IPS-18c (cell line): ENCODE results near the gene ADGRV1.

ENCODE experiments used
- H3K4me3 ChIP-seq: 2 replicates; pipeline ENCODE4 v1.7.0; 2013; ENCODE audit warnings: low read depth, mild to moderate bottlenecking, low read length, moderate library complexity; ENCODE audit not compliant: insufficient read depth
- H3K9me3 ChIP-seq: one replicate; pipeline ENCODE4 v1.6.1; 2013; ENCODE audit warnings: mild to moderate bottlenecking, low read length, moderate library complexity; ENCODE audit not compliant: control insufficient read depth, insufficient read depth

Gene ADGRV1

DNA sequence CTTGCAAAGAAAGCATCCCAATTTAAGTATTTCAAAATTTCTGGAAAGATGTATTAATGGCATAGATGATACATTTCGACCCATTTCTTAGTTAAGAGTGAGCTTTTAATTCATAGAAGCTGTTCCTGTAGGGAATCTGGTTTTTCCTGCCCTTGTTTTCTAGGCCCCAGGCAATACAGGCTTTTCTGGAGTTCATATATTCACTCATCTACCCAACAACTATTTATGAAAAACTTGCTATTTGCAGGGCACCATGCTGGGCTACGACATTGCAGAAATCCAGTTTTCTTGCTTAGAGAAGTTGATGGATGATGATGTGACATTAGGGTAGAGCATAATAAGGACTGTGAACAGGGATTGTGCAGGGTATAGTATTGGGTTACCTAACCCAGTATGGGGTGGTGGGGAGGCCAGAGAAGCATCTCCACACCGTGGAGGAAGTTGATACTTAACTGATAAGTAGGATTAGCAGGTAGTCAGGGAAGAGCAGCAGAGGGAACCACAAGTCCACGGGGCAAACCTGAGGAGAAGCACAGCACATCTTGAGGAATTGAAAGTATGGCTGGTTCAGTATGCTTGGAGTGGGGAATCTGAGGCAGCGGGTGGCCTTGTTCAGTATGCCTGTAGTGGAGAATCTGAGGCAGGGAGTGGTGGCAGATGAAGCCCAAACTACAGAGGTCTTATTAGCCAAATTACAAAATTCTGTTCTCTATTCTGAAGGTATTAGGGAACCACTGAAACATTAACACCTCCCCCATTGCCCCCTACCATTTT, 577.1 kb downstream of the ADGRV1 start:
- H3K9me3 ChIP-seq = no peaks in the 10 kb centered on the region
- H3K4me3 ChIP-seq = no peak overlapping the region

DNA sequence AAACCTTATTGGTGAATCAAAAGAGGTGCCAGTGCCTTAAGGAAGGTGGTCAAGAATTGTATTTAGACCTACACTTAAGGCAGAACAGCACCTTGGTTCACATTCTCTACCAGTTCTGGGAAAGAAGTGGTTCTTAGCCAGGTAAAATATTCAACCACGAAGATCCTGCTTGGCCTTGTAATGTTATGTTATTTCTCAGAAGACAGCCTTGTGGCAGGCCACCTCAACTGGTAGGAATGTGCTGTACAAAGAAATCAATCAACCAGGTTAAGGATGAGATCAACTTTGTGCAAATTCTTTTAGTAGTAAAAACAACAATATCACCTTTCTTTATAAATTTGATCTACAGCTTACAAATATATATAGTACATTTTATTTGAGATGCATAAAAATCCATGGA, 577.7 kb downstream of the ADGRV1 start:
- no peak overlapping the region for H3K4me3 ChIP-seq
- no peaks in the 10 kb centered on the region for H3K9me3 ChIP-seq

DNA sequence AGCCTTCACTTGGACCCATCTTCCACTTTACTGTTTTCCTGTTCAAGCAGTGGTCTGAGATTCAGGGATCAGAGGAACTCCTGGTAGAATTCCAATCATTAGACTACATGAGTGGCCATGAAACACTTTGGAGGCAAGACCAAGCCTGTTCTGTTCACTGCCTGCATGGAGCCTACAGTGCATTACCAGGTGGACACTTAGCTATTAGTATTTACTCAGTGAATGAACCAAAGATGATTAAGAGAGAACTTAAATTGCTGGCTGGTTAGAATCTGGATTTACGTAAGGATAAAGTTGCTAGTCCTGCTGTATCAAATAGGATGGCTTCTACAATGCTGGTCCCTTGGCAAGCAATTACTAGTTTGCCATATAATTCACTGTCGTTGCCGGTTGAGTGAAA, 579.0 kb downstream of the ADGRV1 start:
- H3K4me3 ChIP-seq = no peak overlapping the region
- no peaks in the 10 kb centered on the region for H3K9me3 ChIP-seq

DNA sequence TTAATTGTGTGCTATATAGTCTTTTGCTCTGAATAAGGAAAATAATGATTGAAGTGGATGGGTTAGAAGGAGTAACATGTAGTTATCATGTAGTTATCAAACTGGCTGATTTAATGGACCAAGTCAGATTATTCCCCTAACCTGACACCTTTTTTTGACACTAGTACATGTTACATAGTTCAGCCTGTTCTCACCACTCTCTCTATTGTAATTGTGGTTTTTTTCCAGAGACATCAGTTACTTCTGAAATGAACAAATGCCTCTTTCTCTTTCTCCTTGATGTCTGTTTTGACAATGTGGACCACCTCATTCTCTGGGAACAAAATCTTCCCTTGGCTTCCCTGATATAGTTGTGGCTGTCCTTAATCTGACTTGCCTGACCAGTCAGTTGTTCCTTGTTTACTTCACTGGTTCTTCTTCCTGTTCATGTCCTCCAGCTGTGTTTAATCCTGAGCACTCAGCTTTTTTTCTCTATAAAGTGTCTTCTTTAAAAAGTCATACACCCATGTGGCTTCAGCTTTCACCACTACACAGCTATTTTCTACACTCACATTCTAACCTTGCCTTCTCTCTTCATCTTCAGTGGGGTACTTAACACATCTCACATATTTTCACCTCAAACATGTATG, 581.1 kb downstream of the ADGRV1 start:
- Histone ChIP-seq H3K4me3 (no peak overlapping the region), H3K9me3 (no peaks in the 10 kb centered on the region)

DNA sequence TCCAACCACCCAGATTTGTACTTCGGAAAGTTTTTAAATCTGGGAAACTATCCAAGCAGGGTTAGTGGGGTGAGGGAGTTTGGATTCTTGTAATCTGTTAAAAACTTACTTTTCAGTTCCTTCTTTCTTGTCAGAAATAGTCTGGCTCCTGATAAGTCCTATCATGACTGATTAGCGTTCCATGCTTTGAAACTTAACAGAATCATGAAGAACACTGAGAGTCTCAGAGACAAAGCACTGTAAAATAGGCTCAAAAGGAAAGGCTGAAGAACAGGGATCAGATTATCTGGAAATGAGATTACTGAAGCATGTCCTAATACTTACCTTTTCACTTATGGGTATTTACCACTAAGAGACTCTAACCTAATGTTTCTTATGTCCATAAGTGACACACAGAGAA, 582.1 kb downstream of the ADGRV1 start:
- no peak overlapping the region for H3K4me3 ChIP-seq
- H3K9me3 ChIP-seq = no peaks in the 10 kb centered on the region

DNA sequence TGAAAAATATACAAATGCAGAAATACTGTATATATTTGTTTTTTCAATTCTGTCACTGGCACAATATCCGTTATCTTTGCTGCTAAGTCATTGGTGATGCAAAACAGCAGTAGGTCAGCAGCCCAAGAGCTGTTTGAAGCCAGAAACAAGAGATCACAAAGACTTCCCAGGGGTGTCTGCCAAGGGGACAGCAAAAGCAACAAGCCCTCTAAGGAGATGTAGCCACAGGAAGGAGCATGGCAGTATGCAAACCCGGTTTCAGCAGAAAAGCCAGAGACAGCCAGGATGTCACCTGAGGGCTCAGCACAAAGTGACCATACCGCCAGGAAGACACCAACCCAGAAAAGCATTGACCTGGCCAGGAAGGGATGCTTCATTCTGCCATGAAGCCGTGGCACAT, 583.0 kb downstream of the ADGRV1 start:
- H3K4me3 ChIP-seq = no peak overlapping the region

DNA sequence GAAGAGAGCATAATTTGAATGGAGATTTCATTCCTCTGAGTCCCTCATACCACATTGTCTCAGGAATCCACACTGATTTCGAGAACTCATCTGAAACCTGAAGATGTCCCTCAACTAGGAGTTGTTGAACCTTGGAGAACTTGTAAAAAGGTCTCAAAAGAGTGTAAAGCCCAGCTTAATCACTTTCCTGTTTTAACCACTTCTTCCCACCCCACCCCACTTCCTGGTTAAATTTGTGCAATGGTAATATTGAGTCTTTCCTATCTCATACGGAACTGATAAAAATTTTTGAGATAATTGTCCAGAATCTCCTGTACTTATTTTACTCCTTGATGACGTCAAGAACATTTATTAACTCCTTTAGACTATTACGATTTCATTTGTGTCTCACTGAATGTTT, 583.8 kb downstream of the ADGRV1 start:
- Histone ChIP-seq H3K9me3 (no peaks in the 10 kb centered on the region), H3K4me3 (no peak overlapping the region)

More for the DNA sequence above, 583.0 kb downstream of the ADGRV1 start:
- H3K9me3 ChIP-seq = no peaks in the 10 kb centered on the region

DNA sequence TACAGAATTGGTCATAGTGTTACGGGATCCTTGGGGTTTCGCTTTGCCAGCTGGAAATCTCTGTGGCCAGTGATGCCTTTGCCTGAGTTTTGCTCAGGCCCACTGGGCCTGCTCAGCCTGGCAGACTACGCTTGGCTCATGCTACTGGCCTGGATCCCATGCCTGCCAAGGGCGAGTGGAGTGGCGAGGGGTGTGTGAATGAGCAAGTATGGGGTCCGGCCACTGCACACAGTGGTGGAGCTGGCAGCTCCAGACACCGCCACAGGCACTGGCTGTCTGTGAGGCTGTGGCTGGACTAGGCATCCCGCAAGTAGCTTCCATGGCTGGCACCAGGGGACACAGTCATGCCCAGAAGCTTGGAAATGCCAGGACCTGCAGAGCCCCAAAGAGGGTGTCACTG, 584.2 kb downstream of the ADGRV1 start:
- H3K4me3 ChIP-seq = no peak overlapping the region
- no peaks in the 10 kb centered on the region for H3K9me3 ChIP-seq

DNA sequence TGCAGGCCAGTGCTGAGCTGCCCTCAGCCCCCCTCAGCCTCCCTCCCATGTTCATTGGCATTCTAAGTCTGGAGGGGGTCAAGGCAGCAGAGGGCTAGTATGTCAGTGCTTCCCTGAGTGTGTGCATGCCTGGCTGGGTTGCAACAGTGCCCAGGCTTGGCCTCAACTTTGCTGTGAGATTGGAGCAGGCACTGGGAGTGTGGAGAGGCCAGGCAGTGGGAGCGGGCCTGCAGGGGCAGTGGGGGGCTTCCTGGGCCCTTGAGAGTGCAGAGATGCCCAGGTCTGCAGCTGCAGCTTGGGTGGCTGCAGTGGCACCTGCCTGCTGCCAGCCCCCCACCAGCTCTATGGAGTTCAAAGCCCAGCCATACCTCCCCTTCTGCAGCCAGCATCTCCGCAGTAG, 585.2 kb downstream of the ADGRV1 start:
- no peak overlapping the region for H3K4me3 ChIP-seq
- peaks cover 3% of the 10 kb centered on the region for H3K9me3 ChIP-seq

DNA sequence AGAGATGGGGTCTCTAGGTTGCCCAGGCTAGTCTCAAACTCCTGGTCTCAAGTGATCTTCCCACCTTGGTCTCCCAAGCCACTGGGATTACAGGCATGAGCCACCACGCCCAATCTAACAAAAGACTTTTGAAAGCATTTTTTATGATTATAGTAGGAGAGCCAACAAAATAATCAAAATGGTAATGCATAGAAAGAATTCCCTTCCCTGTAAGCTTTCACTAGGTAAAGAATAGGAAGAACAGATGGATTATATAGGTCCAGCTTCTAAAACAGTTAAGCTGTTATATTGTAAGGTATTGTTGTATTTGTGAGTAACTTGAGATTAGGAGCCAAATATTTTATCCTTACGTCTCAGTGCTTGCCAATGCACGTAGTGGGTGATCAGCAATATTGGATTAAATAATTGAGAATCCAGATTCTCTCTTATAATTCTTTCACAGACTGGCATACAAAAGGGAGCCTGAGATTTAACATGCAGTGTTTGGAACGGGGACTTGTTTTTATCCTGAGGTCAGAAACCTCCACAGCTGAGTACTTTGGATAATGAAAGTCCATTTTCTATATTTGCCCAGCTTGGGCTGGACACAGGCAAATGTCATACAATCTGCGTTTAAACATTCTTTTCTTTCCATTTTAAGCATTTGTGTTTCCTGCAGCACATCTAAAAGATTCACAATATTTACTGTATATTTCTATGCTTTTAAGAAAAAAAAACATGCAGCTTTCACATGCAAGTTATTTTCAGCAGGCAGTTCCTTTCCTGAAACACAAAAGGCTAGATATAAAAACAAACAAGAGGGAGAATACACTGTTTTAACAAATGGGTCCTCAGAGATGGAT, 586.1 kb downstream of the ADGRV1 start:
- no peak overlapping the region for H3K4me3 ChIP-seq
- peaks cover 3% of the 10 kb centered on the region for H3K9me3 ChIP-seq

DNA sequence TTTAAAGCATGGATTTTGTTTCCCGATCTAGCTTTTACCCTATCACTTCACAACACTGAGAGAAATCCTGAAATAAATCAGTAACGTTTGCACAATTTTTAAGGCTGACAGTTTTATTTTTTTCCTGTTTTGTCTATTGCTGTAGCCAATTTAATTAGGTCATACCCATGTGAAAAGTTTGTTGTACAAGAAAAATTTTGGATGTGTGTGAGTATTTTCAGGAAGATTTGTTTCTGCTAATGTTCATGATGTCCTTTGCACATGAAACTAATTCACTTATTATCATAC, 586.7 kb downstream of the ADGRV1 start:
- no peak overlapping the region for H3K4me3 ChIP-seq
- peaks cover 3% of the 10 kb centered on the region for H3K9me3 ChIP-seq

DNA sequence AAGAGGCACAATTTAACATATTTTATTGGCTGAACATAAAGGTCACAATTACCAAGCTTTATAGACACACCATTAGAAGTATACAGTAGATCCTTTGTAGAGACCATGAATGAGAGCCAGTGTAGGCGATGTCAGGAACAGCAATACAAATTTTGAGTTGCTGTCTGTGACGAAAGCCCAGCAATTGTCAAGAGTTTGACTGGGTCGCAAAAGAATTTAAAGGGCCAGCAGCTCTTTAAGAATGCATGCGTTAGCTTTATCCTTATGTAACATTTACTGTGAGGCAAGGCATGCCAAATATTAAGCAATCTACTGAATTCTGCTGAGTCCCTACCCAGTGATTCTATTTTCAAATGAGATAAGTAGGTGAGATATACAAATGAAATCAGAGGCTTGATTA, 587.6 kb downstream of the ADGRV1 start:
- Histone ChIP-seq H3K9me3 (peaks cover 3% of the 10 kb centered on the region), H3K4me3 (no peak overlapping the region)

DNA sequence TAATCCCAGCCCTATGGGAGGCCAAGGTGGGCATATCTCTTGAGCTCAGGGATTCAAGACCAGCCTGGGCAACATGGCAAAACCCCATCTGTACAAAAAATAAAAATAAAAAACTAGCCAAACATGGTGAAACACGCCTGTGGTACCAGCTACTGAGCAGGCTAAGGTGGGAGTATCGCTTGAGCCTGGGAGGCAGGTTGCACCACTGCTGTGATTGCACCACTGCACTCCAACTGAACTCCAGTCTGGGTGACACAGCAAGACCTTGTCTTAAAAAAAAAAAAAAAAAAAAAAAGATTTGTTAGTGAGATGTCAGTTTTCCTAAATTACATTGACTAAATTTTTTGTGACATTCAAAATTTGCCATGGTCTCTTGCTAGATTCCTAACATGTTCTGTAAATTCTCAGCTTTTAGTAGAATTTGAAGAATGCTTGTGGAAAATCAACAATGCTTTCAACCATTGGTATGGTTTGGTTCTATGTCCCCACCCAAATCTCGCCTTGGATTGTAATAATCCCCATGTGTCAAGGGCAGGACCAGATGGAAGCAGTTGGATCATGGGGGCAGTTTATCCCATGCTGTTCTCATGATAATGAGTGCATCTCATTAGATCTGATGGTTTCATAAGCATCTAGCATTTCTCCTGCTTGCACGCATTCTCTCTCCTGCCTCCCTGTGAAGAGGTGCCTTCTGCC, 588.5 kb downstream of the ADGRV1 start:
- H3K4me3 ChIP-seq = no peak overlapping the region

DNA sequence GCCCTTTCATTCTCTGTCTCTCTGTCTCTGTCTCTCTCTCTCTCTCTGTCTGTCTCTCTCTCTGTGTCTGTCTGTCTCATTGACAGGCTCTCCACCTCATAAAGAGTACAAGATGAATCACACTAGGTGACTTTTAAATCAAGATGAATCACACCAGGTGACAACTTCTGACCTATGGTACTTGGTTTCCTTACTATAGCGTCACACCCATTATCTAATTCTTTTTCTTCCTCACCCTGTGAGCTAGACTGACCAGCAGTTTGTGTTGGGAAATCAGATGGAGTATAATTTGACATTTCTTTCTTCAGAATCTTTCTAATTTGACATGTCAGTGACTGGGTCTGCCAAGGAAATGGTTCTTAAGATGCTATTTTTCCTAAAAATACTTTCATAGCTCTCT, 591.6 kb downstream of the ADGRV1 start:
- H3K9me3 ChIP-seq = peaks cover 3% of the 10 kb centered on the region
- no peak overlapping the region for H3K4me3 ChIP-seq

More for the DNA sequence above, 588.5 kb downstream of the ADGRV1 start:
- peaks cover 3% of the 10 kb centered on the region for H3K9me3 ChIP-seq

DNA sequence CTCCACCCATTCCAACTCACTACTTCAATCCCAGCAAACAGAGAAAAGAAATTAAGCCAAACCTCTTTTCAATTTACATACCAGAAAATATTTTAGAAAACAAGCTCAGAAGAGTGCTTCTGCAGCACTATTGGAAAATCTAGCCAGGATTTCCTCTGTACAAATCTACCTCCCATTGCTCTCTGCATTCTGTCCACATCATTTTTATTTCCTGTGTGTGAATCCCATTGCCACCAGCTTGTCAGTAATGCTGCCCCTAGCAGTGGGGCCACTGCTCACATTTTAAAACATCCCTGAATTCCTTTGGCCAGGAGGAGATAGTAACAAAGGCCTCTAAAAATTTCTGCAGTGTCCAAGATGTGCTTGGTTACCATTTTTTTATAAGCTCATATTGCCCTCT, 592.0 kb downstream of the ADGRV1 start:
- Histone ChIP-seq H3K9me3 (peaks cover 3% of the 10 kb centered on the region), H3K4me3 (no peak overlapping the region)

DNA sequence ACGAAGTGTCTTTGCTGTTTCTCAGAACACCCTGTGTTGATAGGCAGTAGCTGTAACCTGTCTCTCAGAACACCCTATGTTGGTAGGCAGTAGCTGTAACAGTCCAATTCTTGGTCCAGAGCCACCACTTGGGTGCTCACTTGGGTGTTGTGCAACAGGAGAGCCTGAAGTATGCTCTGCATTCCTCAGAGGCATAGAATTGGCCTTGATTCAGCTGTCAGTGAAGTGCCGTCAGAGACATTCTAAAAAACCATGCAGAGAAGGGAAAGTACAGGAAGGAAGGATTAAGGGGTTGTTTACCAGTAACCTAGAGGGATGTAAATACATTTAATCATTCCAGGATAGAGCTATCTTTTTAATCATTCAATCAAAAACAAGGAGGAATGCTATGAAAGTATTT, 593.4 kb downstream of the ADGRV1 start:
- Histone ChIP-seq H3K9me3 (peaks cover 3% of the 10 kb centered on the region), H3K4me3 (no peak overlapping the region)

DNA sequence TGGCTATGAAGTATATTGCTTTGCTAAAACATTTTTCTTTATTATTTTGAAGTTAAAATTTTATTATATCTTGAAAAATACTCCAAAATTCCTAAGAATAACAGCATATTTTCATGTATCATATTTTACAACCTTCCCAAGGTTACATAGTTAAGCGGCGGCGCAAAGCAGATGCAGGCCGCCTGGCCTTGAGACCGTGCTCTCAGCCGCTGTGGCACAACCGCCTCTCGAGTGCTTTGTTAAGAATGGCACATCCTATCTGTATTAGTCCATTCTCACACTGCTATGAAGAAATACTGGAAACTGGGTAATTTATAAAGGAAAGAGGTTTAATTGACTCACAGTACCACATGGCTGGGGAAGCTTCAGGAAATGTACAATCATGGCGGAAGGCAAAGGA, 595.7 kb downstream of the ADGRV1 start:
- H3K4me3 ChIP-seq = no peak overlapping the region
- no peaks in the 10 kb centered on the region for H3K9me3 ChIP-seq

DNA sequence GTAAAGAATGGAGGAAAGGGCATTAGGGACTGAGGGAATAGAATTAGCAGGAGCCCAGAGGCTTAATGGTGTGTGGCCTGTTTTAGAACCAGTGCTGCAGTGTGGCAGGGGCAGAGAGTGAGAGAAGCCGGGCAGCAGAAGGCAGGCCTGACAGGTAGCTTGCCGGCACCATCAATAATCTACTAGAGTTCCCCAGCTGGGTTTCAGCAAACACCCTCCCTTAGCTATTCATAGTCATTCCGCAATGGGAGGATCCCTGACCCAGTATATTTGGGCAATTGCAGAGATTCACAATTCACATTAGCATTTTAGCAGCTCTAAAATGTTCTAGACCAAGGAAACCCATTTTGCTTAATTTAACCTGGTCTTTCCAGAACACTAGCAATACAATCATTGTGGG, 596.7 kb downstream of the ADGRV1 start:
- H3K9me3 ChIP-seq = no peaks in the 10 kb centered on the region
- no peak overlapping the region for H3K4me3 ChIP-seq
